Measurements from ENCODE around the gene BCORL1.

DNA sequence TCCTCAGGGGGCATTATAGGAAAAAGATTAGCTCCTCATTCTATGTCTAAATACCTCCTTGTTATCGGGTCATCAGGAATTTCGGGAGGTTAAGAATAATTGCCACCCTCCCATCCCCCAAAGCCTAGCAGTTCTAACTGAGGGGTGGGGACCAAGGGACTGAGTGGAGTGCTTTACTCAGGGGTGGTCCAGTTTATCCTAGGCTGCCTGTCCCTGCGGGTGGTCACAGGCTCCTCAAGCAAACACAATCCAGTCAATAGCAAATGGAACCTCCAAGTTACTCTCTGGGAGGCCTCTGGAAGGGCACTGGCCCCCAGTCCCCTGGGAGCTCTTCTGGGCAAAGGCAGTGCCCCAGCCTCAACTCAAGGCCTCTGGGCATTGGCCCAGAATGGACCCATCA lies 121.2 kb downstream of the BCORL1 start:
- TF ChIP-seq, protein P1, sequence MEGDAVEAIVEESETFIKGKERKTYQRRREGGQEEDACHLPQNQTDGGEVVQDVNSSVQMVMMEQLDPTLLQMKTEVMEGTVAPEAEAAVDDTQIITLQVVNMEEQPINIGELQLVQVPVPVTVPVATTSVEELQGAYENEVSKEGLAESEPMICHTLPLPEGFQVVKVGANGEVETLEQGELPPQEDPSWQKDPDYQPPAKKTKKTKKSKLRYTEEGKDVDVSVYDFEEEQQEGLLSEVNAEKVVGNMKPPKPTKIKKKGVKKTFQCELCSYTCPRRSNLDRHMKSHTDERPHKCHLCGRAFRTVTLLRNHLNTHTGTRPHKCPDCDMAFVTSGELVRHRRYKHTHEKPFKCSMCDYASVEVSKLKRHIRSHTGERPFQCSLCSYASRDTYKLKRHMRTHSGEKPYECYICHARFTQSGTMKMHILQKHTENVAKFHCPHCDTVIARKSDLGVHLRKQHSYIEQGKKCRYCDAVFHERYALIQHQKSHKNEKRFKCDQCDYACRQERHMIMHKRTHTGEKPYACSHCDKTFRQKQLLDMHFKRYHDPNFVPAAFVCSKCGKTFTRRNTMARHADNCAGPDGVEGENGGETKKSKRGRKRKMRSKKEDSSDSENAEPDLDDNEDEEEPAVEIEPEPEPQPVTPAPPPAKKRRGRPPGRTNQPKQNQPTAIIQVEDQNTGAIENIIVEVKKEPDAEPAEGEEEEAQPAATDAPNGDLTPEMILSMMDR (IDR thresholded peaks at IDR 0.05): no peak
- no peak for TF ChIP-seq POLR2A (IDR thresholded peaks at IDR 0.05)

Measured in Peyer's patch (tissue), 4 donors.